GM12875 (cell line): ENCODE results near the gene GLYATL1B.
"Not testable (repeated sequence)": the region's sequence is repeated elsewhere in the genome, so short reads cannot be mapped to it uniquely, and the experiment has no call there.

ENCODE experiments used
- H3K4me3 ChIP-seq: one replicate; pipeline ENCODE4 v1.5.1; 2011; ENCODE audit warnings: low read depth, low read length, control low read depth
- TF ChIP-seq, protein P1 (sequence below): IDR thresholded peaks from 2 replicates; pipeline ENCODE4 v1.5.1; 2011; ENCODE audit warnings: low read depth, mild to moderate bottlenecking, control low read depth, inconsistent platforms, low read length, moderate library complexity, borderline replicate concordance; ENCODE audit not compliant: insufficient read depth

The GLYATL1B gene, protein sequence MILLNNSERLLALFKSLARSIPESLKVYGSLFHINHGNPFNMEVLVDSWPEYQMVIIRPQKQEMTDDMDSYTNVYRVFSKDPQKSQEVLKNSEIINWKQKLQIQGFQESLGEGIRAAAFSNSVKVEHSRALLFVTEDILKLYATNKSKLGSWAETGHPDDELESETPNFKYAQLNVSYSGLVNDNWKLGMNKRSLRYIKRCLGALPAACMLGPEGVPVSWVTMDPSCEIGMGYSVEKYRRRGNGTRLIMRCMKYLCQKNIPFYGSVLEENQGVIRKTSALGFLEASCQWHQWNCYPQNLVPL

DNA sequence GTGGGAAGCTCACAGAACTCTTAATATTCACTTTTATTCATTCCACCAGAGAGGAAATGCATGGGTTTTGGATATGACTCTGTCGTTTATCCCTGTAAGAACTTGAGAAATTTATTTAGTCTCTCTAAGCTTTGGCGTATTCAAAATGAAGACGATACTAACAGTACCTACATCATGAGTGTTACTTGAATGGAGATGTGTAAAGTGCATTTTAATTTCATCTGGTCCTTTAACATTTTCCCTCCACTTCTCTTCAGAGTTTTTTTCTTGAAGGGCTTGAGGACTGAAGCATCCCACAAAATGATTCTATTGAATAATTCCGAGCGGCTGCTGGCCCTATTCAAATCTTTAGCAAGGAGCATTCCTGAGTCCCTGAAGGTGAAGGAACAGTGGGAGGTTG lies at the start of gene GLYATL1B:
Gene GLYATL1B (plus strand): TSS at position 301 of the 400 bp plus-strand sequence. CDS start 0 bp downstream, at position 301.
- H3K4me3 ChIP-seq: not testable (repeated sequence)

DNA sequence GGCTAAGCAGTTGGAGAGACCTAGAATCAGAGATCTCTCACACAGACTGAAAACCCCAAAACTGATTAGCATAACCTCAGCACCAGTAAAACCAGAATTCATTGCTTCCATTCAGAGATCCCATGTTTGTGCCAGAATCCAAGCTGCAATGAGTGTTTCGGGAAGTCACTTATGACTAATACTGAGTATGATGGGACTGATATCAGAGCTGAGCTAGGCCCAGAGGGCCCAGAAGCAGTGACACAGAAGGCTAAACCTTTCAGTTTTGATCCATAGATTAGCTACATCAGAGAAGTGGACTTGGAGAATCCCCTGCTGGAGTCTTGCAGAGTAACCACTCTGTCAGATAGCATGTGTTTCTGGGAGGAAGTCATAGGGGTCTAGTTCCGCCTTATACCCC lies 49.6 kb upstream of the GLYATL1B start:
- H3K4me3 ChIP-seq: not testable (repeated sequence)

DNA sequence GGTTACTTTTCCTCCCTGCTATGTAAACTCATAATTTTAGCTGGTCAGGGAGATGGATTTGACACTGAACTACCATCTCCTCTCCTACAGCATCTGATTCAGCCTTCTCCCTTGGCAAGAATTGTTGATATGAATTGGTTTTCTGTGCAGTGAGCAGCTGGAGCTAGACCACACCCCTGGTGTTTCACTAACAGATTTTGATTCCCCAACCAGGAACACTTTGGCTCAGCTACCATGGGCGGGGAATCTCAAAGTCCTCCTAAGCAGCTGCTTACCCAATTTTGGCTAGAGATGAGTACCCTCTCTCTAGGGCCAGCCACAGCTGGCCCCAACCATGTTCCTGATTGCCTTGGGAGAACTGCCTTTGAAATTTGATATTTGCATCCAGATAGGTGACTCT lies 48.7 kb upstream of the GLYATL1B start:
- H3K4me3 ChIP-seq: not testable (repeated sequence)

DNA sequence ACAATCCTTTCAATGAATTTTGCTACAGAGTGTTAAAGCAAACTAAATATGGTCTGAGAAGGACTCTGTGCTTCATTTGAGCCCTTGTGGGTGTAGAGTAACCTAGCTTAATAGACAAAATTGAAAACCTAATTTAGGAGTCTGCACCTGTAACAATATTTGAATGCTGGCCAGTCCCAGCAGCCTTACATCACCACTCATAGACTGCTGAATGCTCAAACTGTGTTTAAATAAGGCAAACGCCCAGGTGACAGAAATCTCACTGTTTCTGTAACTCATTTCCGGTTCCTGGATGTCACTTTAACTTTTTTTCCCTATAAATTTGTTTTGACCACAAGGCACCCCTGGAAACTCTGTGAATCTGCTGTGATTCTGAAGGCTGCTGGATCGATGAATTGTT lies 45.5 kb upstream of the GLYATL1B start:
- TF ChIP-seq, protein P1, sequence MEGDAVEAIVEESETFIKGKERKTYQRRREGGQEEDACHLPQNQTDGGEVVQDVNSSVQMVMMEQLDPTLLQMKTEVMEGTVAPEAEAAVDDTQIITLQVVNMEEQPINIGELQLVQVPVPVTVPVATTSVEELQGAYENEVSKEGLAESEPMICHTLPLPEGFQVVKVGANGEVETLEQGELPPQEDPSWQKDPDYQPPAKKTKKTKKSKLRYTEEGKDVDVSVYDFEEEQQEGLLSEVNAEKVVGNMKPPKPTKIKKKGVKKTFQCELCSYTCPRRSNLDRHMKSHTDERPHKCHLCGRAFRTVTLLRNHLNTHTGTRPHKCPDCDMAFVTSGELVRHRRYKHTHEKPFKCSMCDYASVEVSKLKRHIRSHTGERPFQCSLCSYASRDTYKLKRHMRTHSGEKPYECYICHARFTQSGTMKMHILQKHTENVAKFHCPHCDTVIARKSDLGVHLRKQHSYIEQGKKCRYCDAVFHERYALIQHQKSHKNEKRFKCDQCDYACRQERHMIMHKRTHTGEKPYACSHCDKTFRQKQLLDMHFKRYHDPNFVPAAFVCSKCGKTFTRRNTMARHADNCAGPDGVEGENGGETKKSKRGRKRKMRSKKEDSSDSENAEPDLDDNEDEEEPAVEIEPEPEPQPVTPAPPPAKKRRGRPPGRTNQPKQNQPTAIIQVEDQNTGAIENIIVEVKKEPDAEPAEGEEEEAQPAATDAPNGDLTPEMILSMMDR: no peak
- H3K4me3 ChIP-seq: no peak overlapping the region

DNA sequence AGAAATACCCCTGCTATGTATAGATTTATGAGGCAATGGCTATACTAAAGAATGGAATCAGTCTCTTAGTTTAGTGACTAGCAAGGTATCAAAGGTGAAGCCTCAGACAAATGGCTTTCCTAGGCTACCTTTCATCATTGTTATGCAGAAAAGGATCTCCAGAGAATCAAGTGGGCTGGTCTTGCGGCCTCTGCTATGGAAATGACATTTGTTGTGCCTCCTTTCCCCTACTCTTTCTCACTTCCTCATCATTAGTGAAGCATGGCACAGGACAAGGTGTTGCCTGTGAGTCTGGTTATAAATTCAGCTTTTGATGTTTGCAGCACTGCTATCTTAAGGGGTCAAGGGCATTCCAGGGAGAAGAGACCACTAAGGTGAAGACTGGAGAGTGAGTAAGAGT lies 34.7 kb upstream of the GLYATL1B start:
- H3K4me3 ChIP-seq: not testable (repeated sequence)

DNA sequence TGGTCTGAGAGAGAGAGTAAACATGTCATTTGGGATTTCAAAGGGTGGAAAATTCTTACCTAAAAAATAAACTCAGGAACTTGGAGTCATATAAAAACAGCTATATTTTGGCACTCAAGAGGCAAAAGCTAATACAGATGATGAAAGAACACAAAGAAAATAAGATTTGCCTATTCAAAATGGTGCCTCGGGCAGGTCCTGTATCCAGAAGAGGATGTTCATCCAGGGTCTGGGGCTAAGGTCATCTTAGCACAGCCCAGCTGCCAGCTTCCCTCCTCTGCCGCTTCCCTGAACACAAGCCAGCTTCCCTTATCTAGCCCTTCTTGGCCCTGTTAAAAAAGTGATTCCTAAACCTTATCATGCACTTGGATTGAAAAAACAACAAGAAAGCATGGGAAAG lies 33.8 kb upstream of the GLYATL1B start:
- H3K4me3 ChIP-seq: not testable (repeated sequence)

DNA sequence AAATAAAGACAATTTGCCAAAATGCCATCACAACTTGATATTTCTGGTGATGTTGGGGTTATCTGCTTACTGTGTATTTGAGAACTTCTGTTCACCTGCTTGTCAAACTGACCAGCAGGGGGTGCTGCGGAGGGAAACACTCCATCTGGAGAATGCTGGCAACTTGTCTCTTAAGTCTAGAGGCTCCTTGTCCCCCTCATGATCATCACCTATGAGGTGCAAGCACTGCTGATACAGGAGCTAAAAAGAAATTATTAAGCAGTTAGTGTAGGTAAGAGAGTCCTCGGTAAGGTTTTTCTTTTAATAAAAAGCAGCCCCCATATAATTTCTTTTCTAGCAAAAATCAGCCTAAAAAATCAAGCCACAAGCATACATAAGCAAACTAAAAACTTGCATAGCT lies 32.7 kb upstream of the GLYATL1B start:
- TF ChIP-seq, protein P1: peak; percentile 66; the same call in 1 of the 2 replicates

DNA sequence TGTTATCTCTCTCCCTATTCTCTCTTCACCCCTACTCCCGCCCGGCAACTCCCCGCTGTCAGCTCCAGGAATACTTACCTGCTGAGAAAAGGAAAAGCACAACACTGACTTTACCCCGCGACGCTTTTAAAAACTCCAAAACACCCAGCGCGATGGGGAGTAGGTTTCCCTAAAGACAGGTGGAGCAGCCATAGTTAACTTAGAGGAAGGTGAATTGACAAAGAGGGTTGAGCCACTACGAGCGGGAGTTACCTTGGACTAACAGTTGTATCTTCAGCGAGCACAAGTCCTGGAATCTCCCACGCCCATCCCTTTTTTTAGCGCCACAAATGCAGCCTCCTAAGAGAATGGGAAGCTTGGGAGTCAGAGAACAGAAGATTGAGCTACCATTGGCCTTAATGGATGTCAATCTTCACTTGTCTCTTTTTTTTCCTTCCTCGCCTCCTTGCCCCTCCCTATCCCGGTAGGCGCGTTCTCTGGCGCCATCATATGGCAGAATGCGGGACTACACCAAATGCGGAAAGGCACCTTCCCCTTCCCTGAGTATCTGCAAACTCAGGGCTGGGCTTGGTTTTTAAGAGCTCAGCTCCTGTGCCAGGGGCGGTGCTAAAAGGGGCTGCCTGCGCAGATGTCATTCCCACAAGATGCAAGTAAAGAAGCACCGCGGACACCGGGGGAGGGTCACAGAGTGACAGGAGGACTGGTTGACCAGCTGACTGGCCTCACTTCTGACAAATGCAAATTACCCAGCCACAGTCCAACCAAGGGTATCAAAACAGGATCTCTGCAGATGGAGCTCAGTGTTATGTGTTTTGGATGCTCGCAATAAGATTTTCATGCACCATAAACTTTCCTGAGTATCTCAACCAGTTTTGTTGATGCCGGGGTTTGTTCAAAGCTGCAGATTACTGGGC lies 27.7 kb upstream of the GLYATL1B start:
- peak overlapping the region; percentile 56 for H3K4me3 ChIP-seq

More for the DNA sequence above, 32.7 kb upstream of the GLYATL1B start:
- no peak overlapping the region for H3K4me3 ChIP-seq

DNA sequence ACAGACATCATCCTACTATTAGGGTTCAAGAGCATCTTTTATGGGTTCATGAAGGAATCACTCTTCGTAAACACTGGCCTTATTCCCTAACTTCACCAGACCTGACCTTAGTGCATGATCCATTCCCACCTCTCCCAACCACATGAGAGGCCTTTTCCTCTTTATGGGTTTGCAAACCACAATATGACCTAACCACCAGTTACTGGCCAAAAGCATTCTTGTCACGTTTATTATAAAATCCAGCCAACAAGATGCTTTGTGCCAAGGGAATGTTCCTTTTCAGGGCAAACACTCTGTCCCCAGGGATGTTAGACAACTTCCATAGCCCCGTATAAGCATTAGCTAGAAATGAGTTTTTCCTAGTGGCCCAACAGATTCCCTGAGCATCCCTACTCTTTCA lies 26.0 kb upstream of the GLYATL1B start:
- not testable (repeated sequence) for H3K4me3 ChIP-seq

More for the DNA sequence above, 27.7 kb upstream of the GLYATL1B start:
- TF ChIP-seq, protein P1: peak; percentile 87

DNA sequence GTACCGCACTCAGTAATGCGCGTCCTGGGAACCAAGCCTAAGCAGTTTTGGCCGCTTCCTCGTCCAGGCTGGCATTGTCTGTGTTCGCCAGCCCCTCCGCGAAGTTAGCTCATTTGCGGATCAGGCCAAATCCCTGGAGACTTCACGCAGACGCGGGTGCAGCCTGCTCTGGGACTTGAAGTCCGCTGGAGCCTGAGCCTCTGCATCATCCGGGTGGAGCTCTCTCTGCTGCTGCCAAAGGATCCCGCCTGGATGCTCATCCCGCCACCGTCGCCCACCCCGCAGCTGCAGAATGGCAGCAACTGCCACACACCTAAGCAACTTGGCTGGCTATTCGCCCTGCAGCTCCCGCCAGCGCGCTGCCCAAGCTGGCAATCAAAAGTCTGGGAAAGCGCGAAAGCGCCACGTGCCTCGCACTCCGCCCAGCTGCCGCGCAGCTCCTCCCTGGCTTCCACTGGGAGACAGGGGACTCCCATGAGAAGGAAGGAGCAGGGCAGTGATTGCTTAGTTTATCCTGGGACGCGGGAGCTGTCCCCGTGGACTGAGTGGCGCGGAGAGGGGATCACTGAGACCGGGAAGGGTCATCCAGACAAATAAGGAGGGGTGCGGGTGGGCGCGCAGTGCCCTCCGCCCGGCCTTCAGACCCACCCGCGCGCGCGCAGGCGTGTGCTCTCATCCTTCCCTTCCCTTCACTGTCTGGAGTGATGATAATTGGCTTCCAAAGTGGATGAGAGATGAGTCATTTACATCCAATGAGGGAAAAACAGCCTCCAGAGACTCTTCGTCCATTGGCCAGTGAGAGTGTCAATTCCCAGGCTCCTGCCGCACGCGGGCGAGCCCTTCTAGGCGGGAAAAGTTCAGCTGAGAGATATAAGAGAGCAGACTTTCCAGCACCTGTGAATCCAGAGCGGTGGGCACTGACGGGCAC lies 23.2 kb upstream of the GLYATL1B start:
- TF ChIP-seq, protein P1: no peak
- H3K4me3 ChIP-seq: no peak overlapping the region

DNA sequence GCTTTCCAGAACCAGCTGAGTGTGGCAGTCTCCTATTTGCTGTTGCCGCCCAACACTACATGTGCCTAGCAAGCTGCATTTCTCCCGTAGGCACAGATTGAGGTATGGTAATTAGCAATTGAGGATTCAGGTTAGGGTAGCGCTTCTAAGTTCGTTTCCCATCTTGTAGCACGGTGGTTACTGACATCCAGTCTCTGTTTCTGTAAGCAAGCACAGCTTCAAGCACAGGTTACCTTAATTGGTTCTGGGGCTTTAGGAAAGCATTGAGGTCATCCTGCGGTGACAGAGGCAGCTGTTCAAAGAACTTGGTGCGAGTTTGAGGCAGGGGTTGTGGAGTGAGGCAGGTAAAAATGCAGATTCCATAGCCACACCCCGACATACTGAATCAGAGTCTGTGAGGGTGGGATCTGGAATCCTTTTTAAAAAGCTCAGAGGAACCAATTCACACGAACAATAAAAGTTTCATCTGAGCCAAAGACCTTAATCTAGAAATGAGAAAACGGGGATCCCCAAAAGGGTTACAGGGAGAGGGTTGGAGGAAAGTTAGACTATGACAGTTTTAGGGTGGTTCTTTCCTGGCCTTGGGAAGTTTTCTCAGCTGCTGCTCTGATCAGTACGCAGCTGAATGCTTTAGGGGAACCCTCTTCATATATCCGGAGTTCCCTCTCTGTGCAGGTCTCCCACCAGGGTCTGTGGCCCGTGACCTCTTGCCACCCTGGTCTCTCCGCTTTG lies 21.9 kb upstream of the GLYATL1B start:
- not testable (repeated sequence) for H3K4me3 ChIP-seq
